ENCODE data around the gene OPHN1.

DNA sequence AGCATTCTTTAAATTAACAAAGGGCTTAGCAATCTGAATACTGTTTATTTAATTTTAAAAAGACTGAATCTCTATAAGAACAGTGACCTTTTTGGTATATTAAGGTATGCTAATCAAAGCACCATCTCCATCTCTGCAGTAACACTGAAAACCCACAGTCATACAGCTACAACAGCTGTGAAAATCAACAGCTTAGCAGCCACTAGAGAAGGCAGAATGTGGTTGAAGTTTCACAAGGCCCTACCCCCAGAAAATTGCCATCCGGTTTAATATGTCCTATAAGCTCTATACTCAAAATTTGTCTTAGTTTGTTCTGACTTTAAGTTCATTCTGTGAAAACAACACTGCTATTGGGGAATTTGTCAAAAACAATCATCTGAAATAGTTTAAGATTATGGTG is 128.7 kb downstream of the OPHN1 start:
- TF ChIP-seq, protein P1, sequence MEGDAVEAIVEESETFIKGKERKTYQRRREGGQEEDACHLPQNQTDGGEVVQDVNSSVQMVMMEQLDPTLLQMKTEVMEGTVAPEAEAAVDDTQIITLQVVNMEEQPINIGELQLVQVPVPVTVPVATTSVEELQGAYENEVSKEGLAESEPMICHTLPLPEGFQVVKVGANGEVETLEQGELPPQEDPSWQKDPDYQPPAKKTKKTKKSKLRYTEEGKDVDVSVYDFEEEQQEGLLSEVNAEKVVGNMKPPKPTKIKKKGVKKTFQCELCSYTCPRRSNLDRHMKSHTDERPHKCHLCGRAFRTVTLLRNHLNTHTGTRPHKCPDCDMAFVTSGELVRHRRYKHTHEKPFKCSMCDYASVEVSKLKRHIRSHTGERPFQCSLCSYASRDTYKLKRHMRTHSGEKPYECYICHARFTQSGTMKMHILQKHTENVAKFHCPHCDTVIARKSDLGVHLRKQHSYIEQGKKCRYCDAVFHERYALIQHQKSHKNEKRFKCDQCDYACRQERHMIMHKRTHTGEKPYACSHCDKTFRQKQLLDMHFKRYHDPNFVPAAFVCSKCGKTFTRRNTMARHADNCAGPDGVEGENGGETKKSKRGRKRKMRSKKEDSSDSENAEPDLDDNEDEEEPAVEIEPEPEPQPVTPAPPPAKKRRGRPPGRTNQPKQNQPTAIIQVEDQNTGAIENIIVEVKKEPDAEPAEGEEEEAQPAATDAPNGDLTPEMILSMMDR (IDR thresholded peaks at IDR 0.05), result no peak
- TF ChIP-seq, protein P2, sequence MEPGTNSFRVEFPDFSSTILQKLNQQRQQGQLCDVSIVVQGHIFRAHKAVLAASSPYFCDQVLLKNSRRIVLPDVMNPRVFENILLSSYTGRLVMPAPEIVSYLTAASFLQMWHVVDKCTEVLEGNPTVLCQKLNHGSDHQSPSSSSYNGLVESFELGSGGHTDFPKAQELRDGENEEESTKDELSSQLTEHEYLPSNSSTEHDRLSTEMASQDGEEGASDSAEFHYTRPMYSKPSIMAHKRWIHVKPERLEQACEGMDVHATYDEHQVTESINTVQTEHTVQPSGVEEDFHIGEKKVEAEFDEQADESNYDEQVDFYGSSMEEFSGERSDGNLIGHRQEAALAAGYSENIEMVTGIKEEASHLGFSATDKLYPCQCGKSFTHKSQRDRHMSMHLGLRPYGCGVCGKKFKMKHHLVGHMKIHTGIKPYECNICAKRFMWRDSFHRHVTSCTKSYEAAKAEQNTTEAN (CRISPR knock-in tag; IDR thresholded peaks at IDR 0.05), result no peak
- TF ChIP-seq, protein P3, sequence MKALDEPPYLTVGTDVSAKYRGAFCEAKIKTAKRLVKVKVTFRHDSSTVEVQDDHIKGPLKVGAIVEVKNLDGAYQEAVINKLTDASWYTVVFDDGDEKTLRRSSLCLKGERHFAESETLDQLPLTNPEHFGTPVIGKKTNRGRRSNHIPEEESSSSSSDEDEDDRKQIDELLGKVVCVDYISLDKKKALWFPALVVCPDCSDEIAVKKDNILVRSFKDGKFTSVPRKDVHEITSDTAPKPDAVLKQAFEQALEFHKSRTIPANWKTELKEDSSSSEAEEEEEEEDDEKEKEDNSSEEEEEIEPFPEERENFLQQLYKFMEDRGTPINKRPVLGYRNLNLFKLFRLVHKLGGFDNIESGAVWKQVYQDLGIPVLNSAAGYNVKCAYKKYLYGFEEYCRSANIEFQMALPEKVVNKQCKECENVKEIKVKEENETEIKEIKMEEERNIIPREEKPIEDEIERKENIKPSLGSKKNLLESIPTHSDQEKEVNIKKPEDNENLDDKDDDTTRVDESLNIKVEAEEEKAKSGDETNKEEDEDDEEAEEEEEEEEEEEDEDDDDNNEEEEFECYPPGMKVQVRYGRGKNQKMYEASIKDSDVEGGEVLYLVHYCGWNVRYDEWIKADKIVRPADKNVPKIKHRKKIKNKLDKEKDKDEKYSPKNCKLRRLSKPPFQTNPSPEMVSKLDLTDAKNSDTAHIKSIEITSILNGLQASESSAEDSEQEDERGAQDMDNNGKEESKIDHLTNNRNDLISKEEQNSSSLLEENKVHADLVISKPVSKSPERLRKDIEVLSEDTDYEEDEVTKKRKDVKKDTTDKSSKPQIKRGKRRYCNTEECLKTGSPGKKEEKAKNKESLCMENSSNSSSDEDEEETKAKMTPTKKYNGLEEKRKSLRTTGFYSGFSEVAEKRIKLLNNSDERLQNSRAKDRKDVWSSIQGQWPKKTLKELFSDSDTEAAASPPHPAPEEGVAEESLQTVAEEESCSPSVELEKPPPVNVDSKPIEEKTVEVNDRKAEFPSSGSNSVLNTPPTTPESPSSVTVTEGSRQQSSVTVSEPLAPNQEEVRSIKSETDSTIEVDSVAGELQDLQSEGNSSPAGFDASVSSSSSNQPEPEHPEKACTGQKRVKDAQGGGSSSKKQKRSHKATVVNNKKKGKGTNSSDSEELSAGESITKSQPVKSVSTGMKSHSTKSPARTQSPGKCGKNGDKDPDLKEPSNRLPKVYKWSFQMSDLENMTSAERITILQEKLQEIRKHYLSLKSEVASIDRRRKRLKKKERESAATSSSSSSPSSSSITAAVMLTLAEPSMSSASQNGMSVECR (CRISPR knock-in tag; IDR thresholded peaks at IDR 0.05; ENCODE audit: borderline replicate concordance), result no peak
- TF ChIP-seq, protein P4, sequence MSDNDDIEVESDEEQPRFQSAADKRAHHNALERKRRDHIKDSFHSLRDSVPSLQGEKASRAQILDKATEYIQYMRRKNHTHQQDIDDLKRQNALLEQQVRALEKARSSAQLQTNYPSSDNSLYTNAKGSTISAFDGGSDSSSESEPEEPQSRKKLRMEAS (CRISPR knock-in tag; IDR thresholded peaks at IDR 0.05), result no peak
- TF ChIP-seq GABPB1 (CRISPR knock-in tag; IDR thresholded peaks at IDR 0.05), result no peak
- TF ChIP-seq ZNF671 (CRISPR knock-in tag; IDR thresholded peaks at IDR 0.05), result no peak
- TF ChIP-seq, protein P5, sequence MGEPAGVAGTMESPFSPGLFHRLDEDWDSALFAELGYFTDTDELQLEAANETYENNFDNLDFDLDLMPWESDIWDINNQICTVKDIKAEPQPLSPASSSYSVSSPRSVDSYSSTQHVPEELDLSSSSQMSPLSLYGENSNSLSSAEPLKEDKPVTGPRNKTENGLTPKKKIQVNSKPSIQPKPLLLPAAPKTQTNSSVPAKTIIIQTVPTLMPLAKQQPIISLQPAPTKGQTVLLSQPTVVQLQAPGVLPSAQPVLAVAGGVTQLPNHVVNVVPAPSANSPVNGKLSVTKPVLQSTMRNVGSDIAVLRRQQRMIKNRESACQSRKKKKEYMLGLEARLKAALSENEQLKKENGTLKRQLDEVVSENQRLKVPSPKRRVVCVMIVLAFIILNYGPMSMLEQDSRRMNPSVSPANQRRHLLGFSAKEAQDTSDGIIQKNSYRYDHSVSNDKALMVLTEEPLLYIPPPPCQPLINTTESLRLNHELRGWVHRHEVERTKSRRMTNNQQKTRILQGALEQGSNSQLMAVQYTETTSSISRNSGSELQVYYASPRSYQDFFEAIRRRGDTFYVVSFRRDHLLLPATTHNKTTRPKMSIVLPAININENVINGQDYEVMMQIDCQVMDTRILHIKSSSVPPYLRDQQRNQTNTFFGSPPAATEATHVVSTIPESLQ (CRISPR knock-in tag; IDR thresholded peaks at IDR 0.05), result no peak
- no peak for TF ChIP-seq NFYB (CRISPR knock-in tag; conservative IDR thresholded peaks at IDR 0.05; ENCODE audit: low read depth)
- TF ChIP-seq, protein P6, sequence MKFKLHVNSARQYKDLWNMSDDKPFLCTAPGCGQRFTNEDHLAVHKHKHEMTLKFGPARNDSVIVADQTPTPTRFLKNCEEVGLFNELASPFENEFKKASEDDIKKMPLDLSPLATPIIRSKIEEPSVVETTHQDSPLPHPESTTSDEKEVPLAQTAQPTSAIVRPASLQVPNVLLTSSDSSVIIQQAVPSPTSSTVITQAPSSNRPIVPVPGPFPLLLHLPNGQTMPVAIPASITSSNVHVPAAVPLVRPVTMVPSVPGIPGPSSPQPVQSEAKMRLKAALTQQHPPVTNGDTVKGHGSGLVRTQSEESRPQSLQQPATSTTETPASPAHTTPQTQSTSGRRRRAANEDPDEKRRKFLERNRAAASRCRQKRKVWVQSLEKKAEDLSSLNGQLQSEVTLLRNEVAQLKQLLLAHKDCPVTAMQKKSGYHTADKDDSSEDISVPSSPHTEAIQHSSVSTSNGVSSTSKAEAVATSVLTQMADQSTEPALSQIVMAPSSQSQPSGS (CRISPR knock-in tag; IDR thresholded peaks at IDR 0.05; ENCODE audit: borderline replicate concordance, low read depth), result no peak
